SK-N-SH (cell line): ENCODE data around the gene TBXAS1.

Source experiments
- CTCF ChIP-seq: fragments of 200-600 bp; sonication (generic); IDR thresholded peaks from 2 replicates; pipeline ENCODE4 v1.6.1; 2017; ENCODE audit warnings: antibody characterized with exemption, mild to moderate bottlenecking, moderate library complexity
- EZH2phosphoT487 ChIP-seq: fragments of 200-600 bp; sonication (generic); IDR thresholded peaks from 2 replicates; pipeline ENCODE4 v1.6.1; 2017; ENCODE audit warnings: low read depth, mixed run types, mild to moderate bottlenecking, antibody characterized with exemption, moderate library complexity, borderline replicate concordance

GRCh38 chr7:140033036-140033435 is 204.0 kb downstream of the TBXAS1 start:
- no peak for TF ChIP-seq CTCF
- TF ChIP-seq EZH2phosphoT487 = no peak
